Measurements from ENCODE around the gene STPG2.
"Not testable (repeated sequence)": the region's sequence is repeated elsewhere in the genome, so short reads cannot be mapped to it uniquely, and the experiment has no call there.

Gene STPG2

GRCh38 chr4:97950836-97951235, 192.4 kb downstream of the STPG2 start:
- no peak for DNase-seq (ENCODE audit: low spot score)

DNA sequence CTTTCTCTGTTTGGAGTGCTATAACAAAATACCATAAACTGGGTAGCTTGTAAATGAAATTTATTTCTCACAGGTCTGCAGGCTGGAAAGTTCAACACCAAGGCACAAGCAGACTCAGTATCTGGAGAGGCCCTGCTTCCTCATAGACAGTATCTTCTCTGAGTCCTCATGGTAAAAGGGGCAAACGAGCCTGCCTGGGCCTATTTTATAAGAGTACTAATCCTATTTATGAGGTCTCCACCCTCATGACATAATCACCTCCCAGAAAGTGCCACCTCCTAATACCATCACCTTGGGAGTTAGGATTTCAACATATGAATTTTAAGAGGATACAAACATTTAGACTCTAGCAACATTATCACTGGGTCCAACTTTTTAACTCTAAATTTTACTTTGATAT, 200.3 kb downstream of the STPG2 start:
- no peak for DNase-seq (ENCODE audit: low spot score)

- no peak for DNase-seq (ENCODE audit: low spot score)
Observed at GRCh38 chr4:97942137-97942536, 201.1 kb downstream of the STPG2 start.

DNA sequence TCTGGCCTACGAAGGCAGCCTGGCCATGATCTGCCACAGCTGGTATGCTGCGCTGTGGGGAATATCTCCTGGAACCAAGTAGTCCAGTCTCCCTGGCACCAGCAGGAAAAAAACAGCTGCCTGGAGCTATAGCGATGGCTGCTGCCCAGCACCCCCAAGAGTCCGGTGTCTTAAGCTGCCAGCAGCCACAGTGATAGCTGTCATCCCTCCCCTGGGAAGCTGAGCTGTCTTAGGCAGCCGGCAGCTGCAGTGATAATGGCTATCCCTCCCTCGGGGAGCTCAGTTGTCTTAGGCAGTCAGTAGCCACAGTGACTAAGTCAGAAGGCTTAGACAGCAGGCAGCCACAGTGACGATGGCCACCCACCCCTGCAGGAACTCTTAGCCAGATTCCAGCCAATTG, 205.1 kb downstream of the STPG2 start:
- DNase-seq (ENCODE audit: low spot score), result peak; percentile 29

DNA sequence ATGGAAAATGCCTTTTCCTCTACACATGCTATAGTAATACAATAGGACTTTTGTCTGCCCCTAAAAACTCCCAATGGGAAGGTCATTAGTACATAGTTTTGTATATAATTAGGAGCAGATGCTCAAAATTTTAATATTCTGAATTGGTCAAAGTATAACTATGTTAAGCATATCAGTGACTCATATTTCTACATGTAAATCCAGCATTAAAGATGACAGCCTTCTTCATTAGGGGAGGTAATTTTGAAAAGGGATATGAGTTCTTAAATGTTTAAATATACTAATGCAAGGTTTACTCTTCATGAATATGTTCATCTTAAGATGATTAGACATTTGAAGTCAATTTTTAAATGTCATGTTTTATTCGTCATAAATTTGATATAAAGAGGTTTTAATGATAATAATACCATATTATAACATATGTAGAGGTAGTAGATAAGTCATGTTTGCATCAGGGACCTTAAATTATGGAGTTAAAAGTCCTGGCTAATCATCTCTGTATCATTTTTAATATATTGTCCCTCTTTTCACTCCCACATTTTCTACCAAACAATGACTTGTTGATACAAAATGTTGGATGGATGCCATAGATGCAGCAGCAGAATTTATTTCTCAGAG, 218.8 kb downstream of the STPG2 start:
- no peak for DNase-seq (ENCODE audit: low spot score)

GRCh38 chr4:97923096-97923495, 220.2 kb downstream of the STPG2 start:
- DNase-seq (ENCODE audit: low spot score), result no peak

- DNase-seq (ENCODE audit: low spot score), result no peak
Observed at GRCh38 chr4:97917115-97917514, 226.2 kb downstream of the STPG2 start.

DNA sequence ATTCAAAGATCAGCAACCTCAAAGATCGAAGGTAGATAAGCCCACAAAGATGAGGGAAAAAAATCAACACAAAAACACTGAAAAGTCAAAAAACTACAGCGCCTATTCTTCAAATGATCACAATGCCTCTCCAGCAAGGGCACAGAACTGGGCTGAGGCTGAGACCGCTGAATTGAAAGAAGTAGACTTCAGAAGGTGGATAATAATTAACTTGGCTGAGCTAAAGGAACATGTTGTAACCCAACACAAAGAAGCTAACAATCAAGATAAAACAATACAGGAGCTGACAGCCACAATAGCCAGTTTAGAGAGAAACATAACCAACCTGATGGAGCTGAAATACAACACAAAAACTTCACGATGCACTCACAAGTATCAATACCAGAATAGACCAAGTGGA, 231.1 kb downstream of the STPG2 start:
- no peak for DNase-seq (ENCODE audit: low spot score)

- DNase-seq (ENCODE audit: low spot score), result peak; percentile 29
Observed at GRCh38 chr4:97911236-97911906, 231.9 kb downstream of the STPG2 start.

DNA sequence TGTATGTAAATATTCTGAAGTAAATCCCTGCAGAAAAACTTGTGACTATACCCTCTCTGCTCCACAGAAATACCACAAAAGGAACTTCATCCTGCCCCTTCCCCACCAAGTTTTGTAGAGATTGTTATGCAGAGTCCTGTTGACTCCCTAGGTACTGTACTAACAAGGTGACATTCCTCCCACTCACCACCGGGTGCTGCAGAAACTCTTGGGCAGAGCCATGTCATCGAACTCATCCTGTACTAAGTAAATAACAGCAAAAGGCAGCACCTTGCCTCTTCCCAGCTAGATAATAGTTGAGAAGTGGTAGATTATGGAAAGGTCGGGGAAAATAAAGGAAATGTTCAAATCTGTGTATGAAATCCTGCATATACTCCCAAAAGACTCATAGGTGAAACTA, 233.3 kb downstream of the STPG2 start:
- peak; percentile 12 for DNase-seq (ENCODE audit: low spot score)

- DNase-seq (ENCODE audit: low spot score), result not testable (repeated sequence)
Observed at GRCh38 chr4:97903436-97904189, 239.7 kb downstream of the STPG2 start.

DNA sequence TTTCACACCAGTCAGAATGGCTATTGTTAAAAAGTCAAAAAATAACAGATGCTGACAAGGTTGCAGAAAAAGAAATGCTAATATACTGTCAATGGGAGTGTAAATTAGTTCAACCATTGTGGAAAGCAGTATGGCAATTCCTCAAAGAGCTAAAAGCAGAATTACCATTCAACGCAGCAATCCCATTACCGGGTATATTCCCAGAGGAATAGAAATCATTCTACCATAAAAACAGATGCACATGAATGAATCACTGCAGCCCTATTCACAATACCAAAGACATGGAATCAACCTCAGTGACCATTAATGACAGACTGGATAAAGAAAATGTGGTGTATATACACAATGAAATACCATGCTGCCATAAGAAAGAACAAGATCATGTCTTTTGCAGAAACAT, 243.0 kb downstream of the STPG2 start:
- no peak for DNase-seq (ENCODE audit: low spot score)

GRCh38 chr4:97892592-97893266, 250.5 kb downstream of the STPG2 start:
- no peak for DNase-seq (ENCODE audit: low spot score)

DNA sequence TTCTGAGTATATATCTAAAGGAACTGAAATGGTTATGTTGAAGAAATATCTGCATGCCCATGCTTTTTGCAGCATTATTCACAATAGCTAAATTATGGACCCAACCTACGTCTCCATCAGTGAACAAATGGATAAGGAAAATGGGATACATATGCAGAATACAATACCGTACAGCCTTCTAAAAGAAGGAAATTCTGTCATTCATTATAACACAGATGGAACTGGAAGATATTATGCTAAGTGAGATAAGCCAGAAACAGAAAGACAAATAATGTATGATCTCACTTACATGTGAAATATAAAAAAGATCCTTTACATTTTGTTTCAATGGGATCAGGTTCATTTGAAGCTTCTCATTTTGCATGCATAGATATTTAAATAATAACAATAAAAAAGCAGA, 263.3 kb downstream of the STPG2 start:
- DNase-seq (ENCODE audit: low spot score), result no peak

- DNase-seq (ENCODE audit: low spot score), result no peak
Observed at GRCh38 chr4:97868097-97868496, 275.2 kb downstream of the STPG2 start.

DNA sequence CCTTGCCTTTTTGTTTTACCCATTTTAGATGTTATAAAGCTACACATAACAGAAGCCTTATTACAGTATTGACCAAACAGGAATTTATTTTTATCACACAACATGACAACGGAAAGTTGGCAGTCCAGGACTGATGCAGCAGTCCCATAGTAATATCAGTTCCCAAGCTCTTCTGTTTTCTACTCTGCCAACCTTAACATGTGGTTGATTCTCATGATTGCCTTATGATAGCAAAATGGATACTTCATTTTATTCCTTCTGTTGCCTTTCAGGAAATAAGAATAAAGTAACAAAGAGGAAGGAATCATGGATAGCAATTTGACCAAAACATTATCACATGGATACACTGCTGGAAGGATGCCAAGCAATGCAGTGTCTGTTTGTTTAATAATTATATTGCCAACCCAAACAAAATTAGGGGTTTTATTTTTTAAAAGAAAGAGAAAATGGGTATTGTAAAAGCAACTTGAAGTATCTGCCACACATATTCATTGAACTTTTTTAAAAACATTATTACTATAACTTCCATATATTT, 275.7 kb downstream of the STPG2 start:
- DNase-seq (ENCODE audit: low spot score), result no peak

GRCh38 chr4:97866821-97867556, 276.3 kb downstream of the STPG2 start:
- DNase-seq (ENCODE audit: low spot score), result no peak

GRCh38 chr4:97851115-97851514, 292.2 kb downstream of the STPG2 start:
- DNase-seq (ENCODE audit: low spot score), result no peak

DNA sequence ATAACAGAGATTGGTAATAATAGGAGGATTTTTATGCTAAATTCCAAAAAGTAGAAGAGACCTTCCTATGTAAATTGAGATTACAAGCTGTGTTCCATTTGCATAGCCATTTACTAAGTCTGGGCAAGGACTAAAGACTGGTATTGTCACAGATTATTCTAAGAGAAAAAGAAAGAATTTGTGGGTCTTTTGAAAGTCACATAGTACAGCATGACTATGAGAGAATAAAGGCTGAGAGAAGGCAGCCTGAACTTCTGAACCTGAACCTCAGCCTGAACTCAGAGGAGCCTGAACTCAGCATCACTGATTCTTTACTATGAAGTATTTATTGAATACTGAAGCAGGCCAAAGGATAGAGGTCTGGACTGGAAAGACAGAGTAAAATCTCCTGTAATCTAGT, 297.5 kb downstream of the STPG2 start:
- no peak for DNase-seq (ENCODE audit: low spot score)

DNA sequence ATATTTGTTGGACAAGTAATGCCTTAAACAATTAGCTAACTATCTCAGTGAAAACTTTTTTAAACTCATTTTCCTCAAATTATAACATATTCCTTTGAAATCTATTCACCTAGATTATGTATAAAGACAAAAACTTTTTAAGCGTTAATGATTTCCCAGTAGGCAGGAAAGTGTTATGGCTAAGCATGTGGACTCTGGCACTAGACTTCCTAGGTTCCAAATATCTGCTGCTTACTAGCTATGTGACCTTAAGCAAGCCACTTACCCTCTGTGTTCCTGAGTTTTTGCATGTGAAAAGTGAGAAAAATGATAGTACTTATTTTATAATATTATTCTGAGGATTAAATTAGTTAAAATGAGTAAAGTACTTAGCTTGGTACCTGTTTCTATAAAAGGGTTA, 301.8 kb downstream of the STPG2 start:
- DNase-seq (ENCODE audit: low spot score), result no peak

GRCh38 chr4:97836662-97837061, 306.6 kb downstream of the STPG2 start:
- no peak for DNase-seq (ENCODE audit: low spot score)
